Stimulated activated naive CD4-positive, alpha-beta T cell (primary cell): Measurements from ENCODE around the gene MEGF11.

Experiments
- DNase-seq, 6 experiments: peaks; one replicate each; lab custom pipeline; 2025; lab: John Stamatoyannopoulos, UW

The MEGF11 gene

DNA sequence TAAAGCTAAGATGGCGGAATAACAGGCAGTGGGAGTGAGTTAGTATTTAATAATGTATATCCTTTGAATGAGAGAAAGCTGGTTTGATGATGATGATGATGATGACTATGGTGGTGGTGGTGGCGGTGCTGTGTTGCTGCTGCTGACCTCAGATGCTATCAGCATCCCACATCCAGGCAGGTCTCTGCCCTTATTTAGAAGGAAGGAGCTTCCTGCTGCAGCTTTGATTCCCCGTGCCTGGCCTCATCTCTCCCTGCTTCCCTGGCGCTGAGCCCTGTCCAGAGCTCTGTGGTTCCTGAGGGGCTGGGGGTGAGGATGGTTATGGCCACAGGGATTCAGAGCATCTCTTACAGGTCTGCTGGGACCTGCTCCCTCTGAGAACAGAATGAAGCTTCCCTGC lies 311.1 kb downstream of the MEGF11 start:
- DNase-seq: no peak

DNA sequence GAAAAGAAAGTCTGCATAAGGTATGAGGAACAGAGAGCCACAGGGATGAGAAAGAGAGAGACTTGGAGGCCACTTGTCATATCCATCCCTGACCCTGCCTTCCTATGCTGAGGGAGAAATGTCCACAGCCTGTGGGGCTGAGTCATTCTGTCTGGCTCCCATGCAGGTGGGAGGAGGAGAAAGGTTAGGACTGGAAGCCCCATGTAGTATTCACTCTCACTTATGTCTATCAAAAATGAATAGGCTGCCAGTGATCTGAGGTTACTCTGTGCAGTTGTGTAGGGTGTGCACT lies 313.0 kb downstream of the MEGF11 start:
- no peak for DNase-seq

- DNase-seq: no peak
Measured at GRCh38 chr15:65939901-65940617, 313.5 kb downstream of the MEGF11 start.

DNA sequence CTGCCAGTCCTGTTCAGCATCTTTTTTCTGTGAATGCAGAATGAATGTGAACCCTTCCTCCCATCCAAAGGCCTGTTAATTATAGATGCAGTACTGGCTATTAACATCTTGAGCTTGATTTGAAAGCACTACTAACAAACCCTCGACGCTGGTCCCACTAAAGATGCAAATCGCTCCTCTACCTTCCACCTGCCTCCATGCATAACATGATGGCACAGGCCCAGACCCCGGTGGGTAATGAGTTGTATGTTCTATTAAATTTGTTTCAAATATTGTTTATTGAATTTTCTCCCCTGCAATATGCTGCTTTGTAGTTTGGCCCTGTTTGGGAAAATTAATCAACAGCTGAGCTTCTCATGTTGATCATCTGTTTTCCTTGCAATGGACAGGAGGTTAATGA lies 314.9 kb downstream of the MEGF11 start:
- no peak for DNase-seq

GRCh38 chr15:65937476-65937875 lies 316.1 kb downstream of the MEGF11 start:
- DNase-seq: no peak

GRCh38 chr15:65937054-65937453 lies 316.5 kb downstream of the MEGF11 start:
- no peak for DNase-seq

DNA sequence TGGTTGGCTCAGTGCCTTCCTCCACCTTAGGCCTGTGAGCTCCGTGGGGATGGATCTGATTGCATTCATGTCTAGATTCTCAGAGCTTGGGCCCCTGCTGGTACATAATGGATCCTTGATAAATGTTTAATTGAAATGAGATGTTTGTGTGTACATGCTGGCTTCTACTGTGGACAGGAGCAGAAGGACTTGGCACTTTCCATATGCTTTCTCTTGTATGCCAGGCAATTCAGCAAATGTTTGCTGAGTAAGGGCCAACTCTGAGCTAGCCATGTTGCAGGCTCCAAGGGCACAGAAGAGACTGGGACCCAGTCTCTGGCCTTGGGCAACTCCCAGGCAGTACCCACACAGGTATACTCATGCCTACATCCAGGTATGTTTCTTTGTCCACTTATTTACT lies 317.3 kb downstream of the MEGF11 start:
- DNase-seq: no peak

DNA sequence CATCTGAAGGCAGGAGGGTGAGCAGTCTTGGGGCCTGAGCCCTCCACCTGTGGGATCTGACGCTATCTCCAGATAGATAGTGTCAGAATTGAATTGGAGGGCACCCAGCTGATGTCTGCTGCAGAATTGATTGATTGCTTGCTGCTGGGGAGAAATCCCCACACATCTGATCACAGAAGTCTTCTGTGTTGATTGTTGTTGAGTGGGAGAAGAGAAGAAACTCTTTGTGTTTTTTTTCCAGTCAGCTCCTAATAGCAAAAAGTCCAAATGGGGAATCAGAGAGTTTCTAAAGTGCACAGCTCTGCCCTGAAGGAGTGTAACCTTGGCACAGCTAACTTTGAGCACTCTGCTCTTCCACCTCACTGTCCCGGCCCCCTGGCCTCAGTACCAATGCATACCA lies 318.2 kb downstream of the MEGF11 start:
- DNase-seq: no peak

- no peak for DNase-seq
Measured at GRCh38 chr15:65931221-65931620, 322.3 kb downstream of the MEGF11 start.

DNA sequence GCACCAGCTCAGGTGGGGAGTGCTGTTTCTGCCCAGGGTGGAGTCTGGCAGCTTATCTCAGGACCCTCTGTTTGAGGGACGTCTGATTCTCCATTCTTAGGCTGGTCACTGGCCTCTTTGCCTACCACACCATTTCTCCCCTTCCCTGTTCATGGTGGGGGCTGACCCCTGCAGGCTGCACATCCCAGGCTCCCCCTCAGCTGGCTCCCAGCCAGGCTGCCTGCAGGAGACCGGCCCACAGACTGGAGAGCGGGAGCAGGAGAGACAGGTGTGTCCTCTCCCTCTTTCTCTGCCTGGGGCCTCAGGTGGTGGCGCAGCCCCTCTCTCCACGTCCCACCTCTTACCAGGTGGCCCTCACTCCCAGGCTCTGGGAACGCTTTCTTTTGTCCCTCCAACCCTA lies 323.4 kb downstream of the MEGF11 start:
- no peak for DNase-seq

DNA sequence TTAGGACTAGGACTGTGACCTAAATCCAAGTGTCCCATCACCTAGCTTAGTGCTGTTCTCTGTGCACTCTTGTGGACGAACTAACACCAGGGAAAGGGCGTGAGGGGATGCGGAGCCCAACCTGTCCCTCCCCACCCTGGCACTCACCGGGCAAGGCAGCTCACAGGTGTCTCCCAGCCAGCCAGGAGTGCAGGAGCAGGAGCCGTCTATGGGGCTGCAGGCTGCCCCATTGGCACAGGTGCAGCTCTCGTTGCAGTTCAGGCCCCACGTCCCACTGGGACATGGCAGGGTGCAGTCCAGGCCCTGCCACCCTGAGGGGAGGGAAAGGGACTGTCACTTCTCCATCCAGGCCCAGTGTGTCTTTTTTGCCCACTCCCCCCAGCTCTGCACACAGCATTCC lies 324.0 kb downstream of the MEGF11 start:
- DNase-seq: no peak

DNA sequence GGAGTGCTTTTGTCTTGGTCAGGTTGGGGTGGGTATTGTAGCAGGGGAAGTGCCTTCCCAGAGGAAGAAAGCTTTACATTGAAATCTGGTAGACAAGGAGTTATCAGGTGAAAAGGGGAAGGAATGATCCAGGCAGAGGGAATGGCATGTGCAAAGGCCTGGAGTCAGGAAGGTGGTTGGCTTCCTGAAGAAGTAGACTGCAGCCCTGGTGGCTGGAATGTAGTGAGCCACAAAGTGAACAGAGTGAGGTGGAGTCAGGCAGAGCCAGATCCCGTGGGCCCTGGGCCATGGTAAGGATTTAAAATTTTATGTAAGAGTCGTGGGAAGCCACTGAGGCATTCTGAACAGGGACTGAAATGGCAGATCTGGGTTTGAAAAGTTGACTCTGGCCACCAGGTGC lies 326.0 kb downstream of the MEGF11 start:
- no peak for DNase-seq

- no peak for DNase-seq
Measured at GRCh38 chr15:65926899-65927298, 326.7 kb downstream of the MEGF11 start.

DNA sequence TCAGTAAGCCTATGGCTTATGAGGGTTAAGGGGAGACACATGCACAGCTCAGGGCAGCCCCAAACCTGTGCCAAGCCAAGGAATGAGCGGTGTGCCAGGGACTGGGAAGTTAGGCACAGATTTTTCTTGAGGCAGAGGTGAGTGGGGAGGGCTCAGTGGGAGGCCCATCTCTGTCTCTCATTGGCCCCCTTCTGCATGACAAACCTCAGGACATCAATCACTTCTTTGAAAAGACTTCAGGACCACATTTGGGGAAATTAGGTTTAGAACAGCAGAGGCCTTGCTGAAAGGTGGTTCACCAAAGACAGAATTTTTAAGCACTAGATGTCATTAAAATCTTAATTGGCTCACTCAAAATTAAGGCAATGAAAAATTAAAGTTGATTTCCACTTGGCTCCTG lies 327.1 kb downstream of the MEGF11 start:
- no peak for DNase-seq

GRCh38 chr15:65925338-65925737 lies 328.2 kb downstream of the MEGF11 start:
- DNase-seq: no peak

DNA sequence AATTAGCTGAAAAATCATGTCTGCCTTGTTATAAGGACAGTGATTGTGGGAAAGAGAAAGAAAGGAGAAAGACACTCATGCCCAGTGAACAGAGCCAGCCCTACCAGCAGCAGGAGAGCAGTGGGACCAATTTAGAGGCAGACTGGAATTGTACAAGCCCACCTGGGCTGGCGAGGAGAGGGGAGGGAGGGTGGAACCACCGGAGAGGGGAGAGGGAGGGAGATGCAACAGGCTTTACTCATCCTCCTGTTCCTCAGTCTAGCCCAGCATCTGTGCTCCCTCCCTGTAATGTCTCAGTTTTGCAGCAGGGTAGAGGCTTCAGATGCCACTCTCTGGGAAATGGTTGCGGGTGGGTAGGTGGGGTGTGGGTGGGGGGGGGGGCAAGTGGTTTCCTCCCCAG lies 329.5 kb downstream of the MEGF11 start:
- no peak for DNase-seq

DNA sequence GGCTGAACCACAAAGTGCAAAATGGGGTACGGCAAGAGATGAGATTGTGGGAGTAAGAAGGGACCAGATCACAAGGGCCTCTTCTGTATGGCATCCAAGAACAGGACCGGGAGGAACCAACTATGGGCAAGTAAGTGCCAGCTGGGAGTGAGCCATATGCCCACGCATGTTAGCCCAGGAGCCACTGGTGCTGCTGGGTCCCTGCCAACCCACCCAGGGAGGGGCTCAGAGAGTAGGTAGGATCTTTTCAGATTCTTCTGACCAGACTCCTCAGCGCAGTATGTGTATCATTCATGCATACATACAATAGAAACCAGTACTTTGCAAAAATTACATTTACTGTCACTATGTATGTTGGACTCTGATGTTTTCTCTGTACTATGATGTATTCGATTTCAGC lies 330.3 kb downstream of the MEGF11 start:
- DNase-seq: no peak

DNA sequence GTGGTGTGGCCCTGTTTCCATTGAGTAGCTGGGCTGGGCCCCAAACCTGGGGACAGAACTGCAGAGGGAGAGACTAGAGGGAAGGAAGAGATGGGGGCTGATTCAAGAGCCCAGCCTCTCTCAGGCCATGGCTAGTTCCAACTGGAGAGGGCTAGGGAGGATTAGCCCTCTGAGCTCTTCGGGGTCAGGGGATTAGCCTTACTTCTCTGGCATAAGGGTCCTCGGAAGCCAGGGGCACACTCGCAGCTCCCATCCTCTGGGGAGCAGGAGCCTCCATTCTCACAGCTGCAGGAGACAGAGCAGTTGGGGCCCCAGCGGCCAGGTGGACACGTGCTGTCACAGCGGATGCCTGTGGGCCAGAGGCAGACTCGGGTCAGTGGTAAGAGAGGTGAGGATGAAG lies 330.9 kb downstream of the MEGF11 start:
- DNase-seq: no peak

GRCh38 chr15:65921780-65922179 lies 331.8 kb downstream of the MEGF11 start:
- no peak for DNase-seq

DNA sequence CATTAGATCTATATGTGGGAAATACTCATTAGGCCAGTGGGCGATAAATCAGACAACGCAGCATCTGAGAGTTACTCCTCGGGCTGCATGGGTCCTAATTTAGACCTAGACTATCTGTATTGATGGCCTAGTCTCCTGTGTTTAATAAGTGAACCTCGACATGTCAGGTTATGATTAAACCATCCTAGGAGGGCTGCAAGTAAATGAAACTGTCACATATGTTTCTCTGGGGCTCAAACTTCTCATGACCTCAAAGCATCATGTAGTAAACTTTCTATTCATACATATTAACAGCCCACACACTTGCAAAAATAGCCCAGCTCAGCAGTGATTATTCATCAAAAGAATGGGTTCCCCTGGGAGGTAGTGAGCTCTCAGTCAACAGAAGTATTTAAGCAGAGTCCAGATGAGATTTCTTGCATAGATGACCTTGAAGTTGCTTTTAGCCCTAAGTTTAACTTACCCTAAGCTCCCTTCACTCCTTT lies 332.7 kb downstream of the MEGF11 start:
- no peak for DNase-seq

DNA sequence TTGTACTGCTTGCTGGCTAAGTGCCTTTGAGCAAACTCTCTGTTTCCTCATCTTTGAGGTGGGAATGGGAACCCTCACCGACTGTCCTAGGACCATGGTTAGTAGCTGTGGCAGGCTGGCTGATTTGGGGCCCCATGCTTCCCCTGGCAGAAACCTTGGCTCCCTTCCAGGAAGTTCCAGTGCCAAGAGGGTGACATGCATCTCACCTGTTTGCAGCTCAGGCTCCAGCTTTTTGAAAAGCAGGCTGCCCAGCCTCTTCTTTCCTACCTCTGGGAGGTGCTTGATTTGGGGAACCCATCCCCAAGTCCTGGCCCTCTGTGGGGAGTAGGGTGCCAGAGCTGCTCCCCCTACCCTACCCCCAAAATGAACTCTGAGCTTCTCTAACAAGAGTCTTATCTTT lies 333.4 kb downstream of the MEGF11 start:
- DNase-seq: no peak

- DNase-seq: no peak
Measured at GRCh38 chr15:65919353-65919752, 334.2 kb downstream of the MEGF11 start.

DNA sequence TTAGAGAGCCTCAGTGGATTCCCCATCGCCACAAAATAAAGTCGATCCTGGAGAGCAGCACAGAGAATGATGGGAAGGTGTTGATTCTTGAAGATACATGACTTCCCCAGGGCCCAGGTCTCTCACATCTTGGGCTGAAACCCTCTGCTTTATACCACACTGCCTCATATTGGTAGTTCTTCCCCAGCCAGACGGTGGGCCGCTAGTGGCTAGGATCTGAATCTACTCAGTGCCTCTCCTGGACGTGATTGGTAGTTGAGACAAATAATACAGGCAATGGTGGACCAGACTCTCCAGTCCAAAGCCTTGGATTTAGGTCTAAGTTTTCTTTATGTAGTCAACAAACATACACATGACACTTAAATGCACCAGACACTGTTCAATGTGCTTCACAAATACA lies 334.6 kb downstream of the MEGF11 start:
- no peak for DNase-seq

DNA sequence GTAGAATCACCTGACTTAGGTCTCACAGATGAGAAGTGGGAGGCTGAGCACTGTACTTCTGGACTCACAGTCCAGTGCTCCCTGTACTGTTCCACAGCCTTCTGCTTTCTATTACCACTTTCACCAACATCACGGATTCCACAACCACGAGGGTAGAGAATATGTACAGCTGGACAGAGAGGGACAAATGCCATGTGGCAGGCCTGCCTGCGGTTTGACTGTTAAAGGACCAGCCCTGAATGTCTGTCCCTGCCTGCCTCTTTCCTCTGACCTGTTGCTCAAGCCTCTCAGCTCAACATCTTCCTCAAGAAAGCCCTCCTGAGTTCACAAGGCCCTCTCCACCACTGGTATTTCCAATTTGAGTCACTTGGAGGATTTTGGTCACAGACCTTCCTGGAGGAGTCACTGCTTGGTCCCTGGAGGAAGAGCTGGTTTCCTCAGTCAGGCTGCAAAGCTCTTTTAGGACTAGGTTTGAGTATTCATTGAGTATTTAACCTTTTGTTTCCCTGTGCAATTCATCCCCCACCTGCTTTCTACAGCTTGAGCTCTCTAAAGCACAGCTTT lies 335.1 kb downstream of the MEGF11 start:
- no peak for DNase-seq
